CD4-positive, alpha-beta T cell treated with Interleukin-4 for 4 hours (primary cell): ENCODE results near the gene AUH.
A peak's percentile ranks its signal among the peaks of the same experiment; 100 is the strongest.
"Not testable (repeated sequence)": the region's sequence is repeated elsewhere in the genome, so short reads cannot be mapped to it uniquely, and the experiment has no call there.

ENCODE experiments used
- DNase-seq: peaks from one replicate; pipeline ENCODE4 v3.0.0-alpha.2; 2020

Gene AUH

DNA sequence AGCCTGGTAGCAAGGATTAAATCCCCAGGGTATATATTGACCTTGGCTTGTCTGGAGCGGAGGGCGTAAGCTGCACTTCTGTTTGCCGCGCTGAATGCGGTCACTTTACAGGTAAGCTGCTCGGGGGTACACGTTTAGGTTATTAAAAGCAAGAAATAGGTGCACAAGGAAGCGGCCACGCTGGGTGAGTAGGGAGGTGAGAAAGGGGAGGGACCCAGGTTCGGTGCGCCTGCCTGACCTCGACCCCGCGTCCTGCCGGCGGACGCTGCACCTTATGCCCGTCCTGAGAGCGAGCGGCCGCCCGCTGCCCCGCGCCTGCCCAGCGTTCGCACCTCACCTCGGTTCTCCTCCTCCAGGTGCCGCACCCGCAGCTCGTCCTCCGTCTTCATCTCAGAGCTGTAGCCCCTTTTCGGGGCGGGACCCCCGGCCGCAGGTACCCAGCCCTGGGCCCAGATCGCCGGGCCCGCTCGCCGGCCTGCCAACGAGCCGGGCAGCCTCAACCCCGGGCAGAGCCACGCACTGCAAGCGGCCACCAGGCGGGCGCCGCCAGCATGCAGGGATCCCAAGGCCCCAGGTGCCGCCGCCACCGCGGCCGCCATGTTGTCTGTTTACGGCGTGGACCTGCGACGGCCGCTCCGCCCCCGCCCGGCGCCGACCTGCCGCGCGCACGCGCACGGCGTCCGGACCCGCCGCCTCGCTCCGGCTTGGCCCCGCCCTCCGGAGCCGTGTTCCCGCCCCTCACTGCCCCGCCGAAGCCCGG lies at the start of gene AUH:
TSS of gene AUH (minus strand) at position 628 of the 760 bp plus-strand sequence. CDS start at position 599, 29 bp downstream.
- peak; percentile 80 for DNase-seq

DNA sequence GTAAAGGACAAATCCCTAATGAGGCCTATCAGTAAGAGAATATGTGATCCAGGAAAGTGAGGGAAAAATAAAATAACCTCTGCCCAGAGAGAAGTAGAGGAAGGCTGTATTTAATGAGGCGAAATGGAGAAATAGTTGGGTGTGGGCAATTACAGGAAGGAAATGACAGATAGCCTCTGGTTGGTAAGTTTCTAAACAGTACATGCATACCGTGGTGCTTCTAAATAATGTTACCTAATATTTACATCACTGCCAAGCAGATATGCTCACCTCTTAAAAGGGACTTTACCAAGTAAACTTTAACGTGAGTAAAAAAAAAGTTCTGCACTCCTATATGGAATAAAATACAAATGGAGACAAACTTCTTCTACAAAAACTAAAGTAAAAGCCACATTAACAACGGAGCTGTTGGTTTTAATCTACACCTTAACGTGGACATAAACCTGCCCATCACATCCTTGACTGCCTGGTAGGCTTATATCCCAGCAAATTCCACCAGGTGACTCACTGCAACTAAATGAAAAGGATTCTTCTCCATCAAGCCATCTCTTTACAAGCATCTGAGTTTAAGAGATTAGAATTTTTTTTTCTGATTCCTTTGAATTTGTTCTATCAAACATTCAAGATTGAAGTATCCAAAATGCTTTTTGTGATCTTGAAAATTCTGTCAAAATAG lies 49.5 kb upstream of the AUH start:
- no peak for DNase-seq

- DNase-seq, result no peak
These were observed 48.4 kb upstream of the AUH start for GRCh38 chr9:91410161-91410560.

DNA sequence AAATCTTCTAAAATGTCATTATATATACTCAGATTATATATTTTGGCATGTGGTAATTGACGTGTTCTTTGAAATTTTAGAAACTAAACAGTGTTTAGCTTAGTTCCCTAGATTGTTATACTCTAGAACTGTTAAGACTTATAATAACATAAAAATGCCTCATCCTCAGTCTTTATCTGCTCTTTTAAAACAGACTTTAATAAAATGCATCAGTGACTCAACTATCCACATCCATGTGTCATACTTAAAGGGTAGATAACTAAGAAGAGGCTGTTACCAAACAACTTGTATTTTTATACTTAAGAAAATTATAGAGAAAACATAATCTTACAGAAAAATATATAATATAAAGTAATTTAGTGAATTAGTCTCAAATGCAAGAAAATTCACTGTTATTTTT lies 46.8 kb upstream of the AUH start:
- no peak for DNase-seq

DNA sequence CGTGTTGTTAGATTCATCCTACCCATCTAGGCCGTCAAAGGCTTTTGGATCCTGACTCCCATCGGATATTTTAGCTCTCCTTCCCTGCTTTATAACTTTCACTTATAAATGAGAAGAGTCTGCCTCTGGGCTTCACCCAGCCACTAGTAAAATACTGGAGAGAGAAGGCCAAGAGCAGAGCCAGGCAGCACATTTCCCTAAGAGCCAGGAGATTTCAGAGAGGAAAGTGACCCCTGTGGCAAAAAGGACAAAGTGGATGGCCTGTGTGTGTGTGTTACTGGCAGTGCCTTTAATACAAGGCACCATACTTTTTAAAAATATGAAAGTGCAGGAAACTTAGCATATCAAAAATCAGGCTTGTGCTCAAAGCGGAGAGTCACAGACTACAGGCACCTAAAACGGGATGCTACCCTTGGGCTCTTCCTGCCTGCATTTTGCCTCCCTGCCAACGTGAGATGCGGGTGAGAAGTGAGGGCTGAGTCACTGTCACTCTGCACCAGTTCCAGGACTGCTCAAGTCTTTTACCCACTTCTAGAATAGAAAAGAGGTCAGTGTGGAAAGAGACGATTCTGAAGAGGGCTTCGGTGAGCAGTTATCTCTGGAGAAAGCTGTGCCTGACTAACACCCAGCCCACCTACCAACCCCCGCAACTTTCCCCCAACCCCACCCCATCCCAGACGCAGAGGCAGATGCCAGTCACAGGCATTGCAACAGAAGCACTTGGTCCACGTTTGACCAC lies 46.0 kb upstream of the AUH start:
- DNase-seq, result no peak

DNA sequence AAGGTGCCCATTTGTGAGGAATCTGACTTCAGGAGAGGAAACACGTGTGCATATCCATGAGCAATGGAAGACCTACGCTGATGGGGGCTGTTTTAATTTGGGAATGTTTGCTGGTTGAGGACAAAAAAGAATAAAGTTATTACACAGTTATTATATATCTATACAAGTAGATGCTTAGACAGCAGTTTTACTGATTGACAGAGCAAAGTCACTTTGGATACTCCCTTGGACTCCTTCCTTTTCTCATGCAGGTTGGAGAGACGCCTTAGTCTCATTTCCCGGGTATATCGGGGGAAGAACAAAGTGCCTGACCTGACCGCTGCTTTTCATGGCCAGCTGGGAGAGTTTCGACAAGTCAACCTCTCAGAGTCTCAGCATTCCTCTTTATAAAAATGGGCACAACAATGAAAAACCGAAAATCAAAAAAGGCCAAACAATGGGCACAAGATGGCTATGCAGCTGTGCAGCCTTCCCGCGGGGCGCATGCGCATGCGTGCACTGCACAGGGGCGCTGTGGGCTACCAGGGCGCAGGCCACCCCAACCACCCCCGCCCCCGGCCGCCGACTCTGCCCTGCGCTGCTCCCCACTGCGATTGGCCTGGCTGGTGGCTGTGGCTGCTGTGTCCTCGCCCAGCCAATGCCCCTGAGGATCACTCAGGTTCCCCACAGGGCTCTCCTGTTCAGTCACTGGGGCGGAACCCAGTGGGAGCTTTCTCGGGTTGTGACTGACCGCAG lies 43.8 kb upstream of the AUH start:
- DNase-seq, result no peak

DNA sequence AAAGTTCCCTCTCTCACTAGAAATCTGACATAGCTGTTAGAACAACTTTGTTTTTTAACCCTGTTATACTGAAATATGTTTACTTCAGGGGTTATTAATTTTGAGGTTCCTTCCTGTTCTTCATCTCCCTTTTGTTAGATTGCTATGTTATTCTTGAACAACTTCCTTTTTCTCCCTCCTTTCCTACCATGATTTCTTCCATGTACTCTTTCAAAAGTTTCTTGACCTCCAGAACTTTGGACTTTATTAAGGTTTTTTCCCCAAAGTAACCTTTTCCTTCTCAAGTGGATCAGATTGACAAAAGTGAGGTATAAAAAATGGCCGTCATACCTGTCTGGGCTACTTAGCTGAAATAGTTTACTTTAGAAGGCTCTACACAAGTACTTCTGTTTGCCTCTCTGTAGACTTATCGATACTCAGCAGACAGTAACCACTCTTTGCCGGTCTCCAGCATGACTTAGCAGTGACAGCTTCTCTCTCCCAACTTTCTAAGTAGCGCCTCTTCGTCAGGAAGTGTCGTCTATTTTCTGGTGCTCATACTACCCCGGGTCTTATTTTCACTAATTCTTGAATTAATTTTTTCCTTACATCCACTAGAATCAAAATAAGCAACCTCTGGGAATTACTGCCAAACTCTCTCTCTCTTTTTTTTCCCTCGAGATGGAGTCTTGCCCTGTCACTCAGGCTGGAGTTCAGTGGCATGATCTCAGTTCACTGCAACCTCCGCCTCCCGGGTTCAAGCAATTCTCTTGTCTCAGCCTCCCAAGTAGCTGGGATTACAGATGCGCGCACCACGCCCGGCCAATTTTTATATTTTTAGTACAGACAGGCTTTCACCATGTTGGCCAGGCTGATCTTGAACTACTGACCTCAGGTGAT lies 42.2 kb upstream of the AUH start:
- no peak for DNase-seq

DNA sequence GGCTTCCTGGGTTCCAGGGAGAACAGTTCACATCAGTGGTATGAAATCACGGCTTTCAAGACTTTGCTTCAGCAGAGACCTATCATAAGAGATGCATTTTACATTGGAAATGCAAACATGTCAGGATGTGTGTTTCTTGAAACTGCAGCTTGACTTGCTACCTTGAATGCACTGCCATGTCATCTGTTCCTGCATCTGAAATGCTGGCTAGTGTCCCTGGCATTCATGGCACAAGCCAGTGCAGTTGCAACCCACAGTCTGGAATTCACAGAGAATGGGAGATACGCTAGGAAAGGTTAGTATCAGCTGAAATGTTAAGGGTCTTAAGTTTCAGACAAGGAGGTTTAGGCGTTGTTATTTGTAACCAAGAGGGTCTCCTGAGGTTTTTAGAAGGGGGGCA lies 37.2 kb upstream of the AUH start:
- DNase-seq, result no peak

DNA sequence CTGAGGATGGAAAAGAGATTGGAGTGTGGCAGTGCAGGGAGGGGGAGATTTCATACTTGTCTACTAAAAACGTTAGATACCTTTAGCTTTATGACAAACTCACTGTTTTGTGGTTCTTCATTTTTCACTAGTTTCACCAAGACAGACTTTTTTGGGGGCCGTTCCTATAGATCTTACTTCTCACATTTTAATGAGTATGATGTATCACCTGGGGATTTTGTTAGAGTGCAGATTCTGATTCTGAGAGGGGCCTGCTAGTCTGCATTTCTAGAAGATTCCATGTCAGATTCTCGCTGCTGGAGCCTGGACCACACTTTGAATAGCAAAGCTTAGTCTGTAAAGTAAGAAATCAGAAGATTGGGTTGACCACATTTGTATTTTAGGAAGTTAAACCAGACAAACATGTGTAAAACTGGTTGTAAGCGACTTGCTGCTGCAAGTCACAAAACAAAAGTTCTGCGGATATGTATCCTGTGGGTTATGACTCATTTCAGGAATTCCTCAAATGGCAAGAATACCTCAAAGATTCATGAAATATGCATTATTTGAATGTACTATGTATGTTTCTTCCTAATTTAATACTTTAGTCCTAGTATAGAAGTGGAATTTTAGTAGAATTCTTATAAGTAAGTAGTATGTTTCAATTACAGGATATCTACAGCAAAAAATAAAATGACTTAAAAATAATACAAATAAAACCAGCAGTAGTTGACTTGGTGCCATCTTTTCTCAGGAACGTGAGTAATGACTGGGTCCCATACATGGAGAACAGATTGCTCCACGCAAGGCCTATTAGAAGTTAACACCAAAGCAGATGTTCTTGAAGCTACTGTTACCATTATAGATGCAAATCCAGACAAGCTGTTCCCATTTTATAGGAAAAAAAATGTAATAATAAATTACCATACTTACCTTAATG lies 34.1 kb upstream of the AUH start:
- no peak for DNase-seq

- DNase-seq, result no peak
These were observed 33.4 kb upstream of the AUH start for GRCh38 chr9:91395106-91395552.

GRCh38 chr9:91393826-91394225 lies 32.1 kb upstream of the AUH start:
- DNase-seq, result no peak

DNA sequence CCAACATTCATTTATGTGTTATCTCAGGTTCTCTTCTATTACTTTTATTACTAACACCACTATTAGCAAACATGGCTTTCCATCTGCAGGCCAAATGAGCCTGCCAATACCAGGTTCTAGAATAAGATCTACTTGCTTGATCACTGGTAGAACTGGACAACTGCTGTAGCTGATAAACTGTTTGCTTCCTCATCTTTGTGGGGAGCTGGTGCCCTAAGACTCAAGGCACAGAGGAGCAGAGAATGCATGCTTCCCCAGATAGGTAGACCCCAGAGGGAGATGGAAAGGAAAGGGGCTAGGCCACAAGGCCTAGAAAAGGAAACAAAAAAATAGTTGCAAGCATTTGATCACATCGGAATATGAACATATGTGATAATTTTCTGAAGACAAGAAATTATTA lies 30.7 kb upstream of the AUH start:
- DNase-seq, result no peak

GRCh38 chr9:91391818-91392217 lies 30.1 kb upstream of the AUH start:
- DNase-seq, result no peak

DNA sequence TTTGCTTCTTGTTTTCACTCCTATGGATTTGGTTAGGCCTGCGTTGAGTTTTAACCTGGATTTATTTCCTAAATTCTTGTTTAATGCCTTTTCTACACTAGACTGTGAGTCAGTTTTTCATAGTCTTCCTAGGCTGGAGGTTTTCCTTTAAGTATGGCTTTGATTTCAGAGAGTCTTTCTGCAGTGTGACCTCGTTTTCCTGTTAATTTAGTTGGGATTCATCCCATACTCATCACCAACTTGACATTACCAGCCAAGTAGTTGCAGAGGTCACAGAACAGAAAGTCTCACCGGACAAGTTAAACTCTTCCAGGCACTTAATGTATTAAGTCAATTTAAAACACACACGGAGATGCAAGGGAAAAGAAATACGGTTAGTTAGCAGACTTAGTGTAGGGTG lies 29.7 kb upstream of the AUH start:
- DNase-seq, result no peak

GRCh38 chr9:91389686-91390085 lies 28.0 kb upstream of the AUH start:
- DNase-seq, result not testable (repeated sequence)

GRCh38 chr9:91386765-91387164 lies 25.0 kb upstream of the AUH start:
- no peak for DNase-seq

DNA sequence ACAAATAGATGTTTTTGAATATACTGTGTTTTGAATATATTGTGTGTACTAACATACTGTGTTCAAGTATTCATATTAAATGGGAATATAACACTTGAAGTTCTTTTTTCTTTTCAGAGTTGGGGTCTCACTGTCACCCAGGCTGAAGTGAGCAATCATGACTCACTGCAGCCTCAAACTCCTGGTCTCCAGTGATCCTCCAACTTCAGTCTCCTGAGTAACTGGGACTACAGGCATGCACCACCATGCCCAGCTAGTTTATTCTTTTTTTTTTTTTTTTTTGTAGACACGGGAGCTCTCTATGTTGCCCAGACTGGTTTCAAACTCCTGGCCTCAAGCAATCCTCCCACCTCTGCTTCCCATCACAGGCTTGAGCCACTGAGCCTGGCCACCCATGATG lies 23.2 kb upstream of the AUH start:
- DNase-seq, result no peak

GRCh38 chr9:91383577-91383976 lies 21.9 kb upstream of the AUH start:
- no peak for DNase-seq

DNA sequence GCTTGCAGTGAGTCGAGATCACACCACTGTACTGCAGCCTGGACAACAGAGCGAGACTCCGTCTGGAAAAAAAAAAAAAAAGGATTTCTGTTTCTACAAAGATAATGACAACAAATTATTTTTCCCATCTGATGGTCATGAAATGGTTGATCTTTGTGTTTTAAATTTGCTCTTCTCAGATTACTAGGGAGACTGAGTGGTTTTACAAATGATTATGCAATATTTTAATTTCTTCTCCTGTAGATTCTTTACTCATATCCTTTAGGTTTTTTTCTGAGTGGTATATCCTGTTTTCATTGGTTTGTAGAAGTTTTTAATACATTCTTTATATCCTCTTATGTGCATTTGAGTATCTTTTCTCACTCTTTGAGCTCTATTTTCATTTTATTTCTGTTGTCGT lies 20.6 kb upstream of the AUH start:
- DNase-seq, result no peak

DNA sequence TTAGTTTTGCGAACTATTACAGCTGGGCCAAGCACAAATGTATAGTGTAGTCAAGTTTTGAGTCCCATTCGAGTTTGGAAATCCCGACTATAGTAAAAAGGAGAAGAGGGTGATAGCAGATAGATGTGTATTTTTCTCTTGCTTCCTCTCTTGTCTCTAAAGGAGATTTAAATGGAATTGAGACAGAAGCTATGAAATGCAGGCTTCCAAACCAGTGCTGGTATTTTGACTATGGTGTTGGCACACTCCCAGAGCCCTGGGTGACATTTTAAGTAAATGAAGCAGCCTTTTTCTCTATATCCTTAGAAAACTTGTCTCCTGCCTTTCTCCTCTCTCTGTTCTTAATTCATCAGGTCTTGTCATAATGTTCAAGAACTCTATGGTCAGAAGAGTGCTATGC lies 17.7 kb upstream of the AUH start:
- DNase-seq, result no peak

DNA sequence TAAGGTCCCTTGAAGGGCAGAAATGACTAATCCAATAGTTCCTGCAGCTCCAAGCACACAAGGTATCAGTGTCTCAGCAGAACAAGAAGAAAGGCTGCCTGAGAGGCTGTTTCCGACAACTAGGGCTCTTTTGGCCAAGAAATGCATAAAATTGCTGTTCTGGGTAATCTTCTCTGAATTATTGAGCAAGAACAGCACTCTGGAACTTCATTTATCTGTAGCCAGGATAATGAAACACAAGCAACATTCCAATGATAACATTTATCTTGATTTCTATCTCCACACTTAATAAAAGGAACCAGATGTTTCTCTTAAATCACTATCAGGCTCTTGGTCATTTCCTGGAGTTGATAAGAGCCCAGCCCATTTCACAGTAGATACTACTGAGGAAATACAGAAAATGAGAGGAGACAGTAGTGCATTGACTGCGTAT lies 17.0 kb upstream of the AUH start:
- DNase-seq, result no peak
